CD14-positive monocyte (primary cell): ENCODE measurements around the gene MAP3K9. TPM values are rescaled to one million over a fixed set of nuclear protein-coding genes. Genes with fewer than 3 reads are reported as not detected.

Experiments used
- DNase-seq, 3 donors: peaks; one replicate each; pipeline ENCODE4 v3.0.0-alpha.2; 2011 to 2022
- H2AFZ ChIP-seq: 2 replicates; pipeline ENCODE4 v1.6.0; 2012; ENCODE audit warnings: mild to moderate bottlenecking, low read depth, low read length, inconsistent platforms; ENCODE audit not compliant: insufficient read depth, poor library complexity, severe bottlenecking
- H3K27ac ChIP-seq, 2 donors: 1 replicate in 1 of 2; 2 replicates in 1 of 2; pipeline ENCODE4 v1.5.1; 2012 to 2013; ENCODE audit warnings: low read length in 2 of 2, control low read depth in 1 of 2, inconsistent platforms in 1 of 2, low read depth in 1 of 2, mild to moderate bottlenecking in 1 of 2
- H3K27me3 ChIP-seq, 2 donors: one replicate each; pipeline versions ENCODE4 v1.6.0 to v1.6.1; 2011 to 2013; ENCODE audit warnings: low read length in 2 of 2; ENCODE audit not compliant: control insufficient read depth in 2 of 2, insufficient read depth in 2 of 2
- H3K36me3 ChIP-seq, 2 donors: replicated peaks in 1 of 2; 1 replicate in 1 of 2; 2 replicates in 1 of 2; pipeline versions ENCODE4 v1.5.1 to v1.6.1; 2012 to 2013; ENCODE audit warnings: low read length in 2 of 2, control low read depth in 1 of 2, inconsistent platforms in 1 of 2, mild to moderate bottlenecking in 1 of 2; ENCODE audit not compliant: insufficient read depth in 2 of 2, control insufficient read depth in 1 of 2
- H3K4me1 ChIP-seq, 2 donors: 1 replicate in 1 of 2; 2 replicates in 1 of 2; pipeline versions ENCODE4 v1.5.1 to v1.6.1; 2012 to 2013; ENCODE audit warnings: low read length in 2 of 2, control low read depth in 1 of 2, inconsistent platforms in 1 of 2, mild to moderate bottlenecking in 1 of 2, moderate library complexity in 1 of 2; ENCODE audit not compliant: insufficient read depth in 2 of 2, control insufficient read depth in 1 of 2
- H3K4me2 ChIP-seq: replicated peaks from 2 replicates; pipeline ENCODE3; 2012; ENCODE audit warnings: low read length, moderate library complexity, mild to moderate bottlenecking; ENCODE audit not compliant: poor library complexity, severe bottlenecking; ENCODE audit errors: extremely low read depth
- H3K4me3 ChIP-seq, 3 experiments: fragments of 200-600 bp in 1 of 3; sonication (generic) in 1 of 3; replicated peaks in 1 of 3; 1 replicate in 2 of 3; 2 replicates in 1 of 3; pipeline ENCODE4 v1.5.1; 2011 to 2013; ENCODE audit warnings: low read length in 3 of 3, mild to moderate bottlenecking in 3 of 3, control low read depth in 2 of 3, low read depth in 2 of 3, inconsistent platforms in 1 of 3, moderate library complexity in 1 of 3
- H3K79me2 ChIP-seq: 2 replicates; pipeline ENCODE4 v1.6.0; 2012; ENCODE audit warnings: mild to moderate bottlenecking, control low read depth, inconsistent platforms, low read length, moderate library complexity; ENCODE audit not compliant: insufficient read depth
- H3K9ac ChIP-seq: 2 replicates; pipeline ENCODE4 v1.6.0; 2017; ENCODE audit warnings: low read length, mild to moderate bottlenecking; ENCODE audit not compliant: insufficient read depth, poor library complexity, severe bottlenecking
- H3K9me3 ChIP-seq, 2 donors: replicated peaks in 1 of 2; 1 replicate in 1 of 2; 2 replicates in 1 of 2; pipeline versions ENCODE4 v1.5.1 to v1.6.1; 2012 to 2013; ENCODE audit warnings: low read length in 2 of 2, control low read depth in 1 of 2; ENCODE audit not compliant: control insufficient read depth in 1 of 2, insufficient read depth in 1 of 2
- H4K20me1 ChIP-seq: 2 replicates; pipeline ENCODE4 v1.6.0; 2012; ENCODE audit warnings: mild to moderate bottlenecking, low read length, control low read depth, moderate library complexity; ENCODE audit not compliant: insufficient read depth
- H3K27ac Mint-ChIP-seq, 7 donors: one replicate each; pipeline ENCODE4 v1.8.0; 2020; ENCODE audit warnings: mild to moderate bottlenecking in 7 of 7, mixed read lengths in 7 of 7, moderate library complexity in 6 of 7, inconsistent platforms in 2 of 7
- H3K27me3 Mint-ChIP-seq, 3 donors: one replicate each; pipeline ENCODE4 v1.8.0; 2021 to 2022; ENCODE audit warnings: low read depth in 3 of 3, mild to moderate bottlenecking in 3 of 3, mixed read lengths in 3 of 3, moderate library complexity in 3 of 3, inconsistent platforms in 1 of 3
- H3K36me3 Mint-ChIP-seq, 2 donors: one replicate each; pipeline ENCODE4 v1.8.0; 2020; ENCODE audit warnings: mixed read lengths in 2 of 2, inconsistent platforms in 1 of 2, mild to moderate bottlenecking in 1 of 2
- H3K4me1 Mint-ChIP-seq: one replicate; pipeline ENCODE4 v1.8.0; 2020; ENCODE audit warnings: mild to moderate bottlenecking, mixed read lengths
- H3K4me3 Mint-ChIP-seq, 2 donors: one replicate each; pipeline ENCODE4 v1.8.0; 2020; ENCODE audit warnings: mild to moderate bottlenecking in 2 of 2, mixed read lengths in 2 of 2, moderate library complexity in 1 of 2
- H3K9me3 Mint-ChIP-seq, 7 donors: one replicate each; pipeline ENCODE4 v1.8.0; 2020 to 2022; ENCODE audit warnings: mixed read lengths in 7 of 7, mild to moderate bottlenecking in 6 of 7, moderate library complexity in 6 of 7, inconsistent platforms in 2 of 7
- WGBS: methylation state at CpG from one replicate; pipeline ENCODE4 v1.1.5; 2013; ENCODE audit warnings: missing lambda C conversion rate; ENCODE audit not compliant: insufficient coverage; 5-methylcytosine and 5-hydroxymethylcytosine counted together
- intact Hi-C, 2 donors: fragments of 100-400 bp; cut with micrococcal nuclease; formaldehyde crosslinking; loops; one replicate each; pipeline versions ENCODE4 v1.15.0 to v1.15.1; 2023
- polyA plus RNA-seq, 3 donors: library from polyadenylated mRNA; depleted of rRNA in 1 of 3; unstranded in 2 of 3; stranded (reverse) in 1 of 3; fragments of 300-500 nt in 2 of 3; fragments of >200 nt in 1 of 3; fragmentation: Illumina TruSeq in 2 of 3; gene quantifications; 1 replicate in 2 of 3; 2 replicates in 1 of 3; pipeline ENCODE4 v1.2.3, GENCODE V29; 2012 to 2021
- TF ChIP-seq, protein P1 (sequence below): fragments of 200-600 bp; IDR thresholded peaks from one replicate; pipeline ENCODE4 v1.8.0; 2022; ENCODE audit warnings: antibody characterized with exemption, mild to moderate bottlenecking

The MAP3K9 gene
- polyA plus RNA-seq, 3 donors: 0.01 TPM; not detected in 2

DNA sequence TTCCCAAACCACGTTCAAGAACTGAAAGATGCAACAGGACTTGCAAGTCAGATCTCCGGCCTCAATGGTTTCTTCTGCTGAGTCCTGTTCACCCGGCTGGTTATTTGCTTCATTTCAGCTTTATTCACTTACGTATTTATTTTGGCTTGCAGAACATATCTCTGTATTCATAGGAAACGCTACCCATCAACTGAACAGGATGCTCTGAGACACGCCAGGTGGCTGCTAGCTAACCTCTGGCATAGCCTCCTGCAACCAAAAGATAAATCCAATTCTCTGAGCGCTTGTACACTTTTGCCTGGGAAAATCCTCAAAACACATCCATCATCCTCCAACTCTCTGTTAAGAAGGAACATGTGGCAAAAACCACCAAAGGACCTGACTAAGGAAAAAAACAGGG, 17.3 kb downstream of the MAP3K9 start:
- H3K27me3 ChIP-seq: peaks cover 0 to 19% of the 10 kb centered on the region in 2 donors
- H3K4me3 ChIP-seq: no peak overlapping the region
- no peaks in the 10 kb centered on the region for H3K79me2 ChIP-seq
- H2AFZ ChIP-seq: no peak overlapping the region
- TF ChIP-seq, protein P1, sequence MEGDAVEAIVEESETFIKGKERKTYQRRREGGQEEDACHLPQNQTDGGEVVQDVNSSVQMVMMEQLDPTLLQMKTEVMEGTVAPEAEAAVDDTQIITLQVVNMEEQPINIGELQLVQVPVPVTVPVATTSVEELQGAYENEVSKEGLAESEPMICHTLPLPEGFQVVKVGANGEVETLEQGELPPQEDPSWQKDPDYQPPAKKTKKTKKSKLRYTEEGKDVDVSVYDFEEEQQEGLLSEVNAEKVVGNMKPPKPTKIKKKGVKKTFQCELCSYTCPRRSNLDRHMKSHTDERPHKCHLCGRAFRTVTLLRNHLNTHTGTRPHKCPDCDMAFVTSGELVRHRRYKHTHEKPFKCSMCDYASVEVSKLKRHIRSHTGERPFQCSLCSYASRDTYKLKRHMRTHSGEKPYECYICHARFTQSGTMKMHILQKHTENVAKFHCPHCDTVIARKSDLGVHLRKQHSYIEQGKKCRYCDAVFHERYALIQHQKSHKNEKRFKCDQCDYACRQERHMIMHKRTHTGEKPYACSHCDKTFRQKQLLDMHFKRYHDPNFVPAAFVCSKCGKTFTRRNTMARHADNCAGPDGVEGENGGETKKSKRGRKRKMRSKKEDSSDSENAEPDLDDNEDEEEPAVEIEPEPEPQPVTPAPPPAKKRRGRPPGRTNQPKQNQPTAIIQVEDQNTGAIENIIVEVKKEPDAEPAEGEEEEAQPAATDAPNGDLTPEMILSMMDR: no peak
- intact Hi-C loops: no loop called here
- H3K27ac ChIP-seq: no peak overlapping the region
- Mint-ChIP-seq H3K27ac (no peak overlapping the region), H3K4me3 (no peak overlapping the region), H3K9me3 (peaks cover 0 to 3% (median 0%) of the 10 kb centered on the region in 7 donors), H3K27me3 (peaks cover 2 to 13% (median 2%) of the 10 kb centered on the region in 3 donors), H3K36me3 (no peaks in the 10 kb centered on the region), H3K4me1 (no peaks in the 10 kb centered on the region)
- H3K4me2 ChIP-seq: no peak overlapping the region
- WGBS: 88% methylated on average over 7 of the region's 7 CpGs
- H3K9ac ChIP-seq: no peak overlapping the region
- no peaks in the 10 kb centered on the region for H3K9me3 ChIP-seq
- H3K36me3 ChIP-seq: no peaks in the 10 kb centered on the region
- no peak for DNase-seq
- no peaks in the 10 kb centered on the region for H4K20me1 ChIP-seq
- H3K4me1 ChIP-seq: no peaks in the 10 kb centered on the region

DNA sequence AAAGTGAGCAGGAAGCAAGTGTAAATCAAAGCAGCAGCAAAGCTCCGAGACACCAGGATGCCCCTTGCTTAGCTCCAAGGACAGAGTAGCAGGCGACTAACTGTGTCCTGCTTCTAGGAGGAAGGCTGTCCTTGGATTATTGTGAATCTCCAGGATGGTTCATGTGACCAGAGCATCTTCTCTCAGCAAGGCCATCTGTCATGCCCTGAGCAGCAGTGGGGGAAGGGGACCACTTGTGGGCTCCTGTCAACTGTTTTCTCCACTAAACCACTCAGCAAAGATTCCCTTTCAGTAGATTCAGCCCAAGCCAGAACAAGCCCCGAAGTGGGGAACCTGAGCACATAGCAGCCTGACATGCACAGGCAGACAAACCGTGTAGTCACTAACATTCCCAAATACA, 19.4 kb downstream of the MAP3K9 start:
- no peaks in the 10 kb centered on the region for H3K4me1 Mint-ChIP-seq
- H3K4me3 Mint-ChIP-seq: no peak overlapping the region
- peaks cover 2 to 13% (median 3%) of the 10 kb centered on the region in 3 donors for H3K27me3 Mint-ChIP-seq
- H3K36me3 Mint-ChIP-seq: no peaks in the 10 kb centered on the region
- peaks cover 0 to 2% (median 0%) of the 10 kb centered on the region in 7 donors for H3K9me3 Mint-ChIP-seq
- intact Hi-C loops: no loop called here
- Histone ChIP-seq H3K27me3 (peaks cover 0 to 19% of the 10 kb centered on the region in 2 donors), H3K36me3 (no peaks in the 10 kb centered on the region), H3K79me2 (no peaks in the 10 kb centered on the region), H3K4me3 (no peak overlapping the region), H2AFZ (no peak overlapping the region), H3K4me2 (no peak overlapping the region), H4K20me1 (no peaks in the 10 kb centered on the region), H3K4me1 (no peaks in the 10 kb centered on the region), H3K27ac (no peak overlapping the region), H3K9me3 (no peaks in the 10 kb centered on the region), H3K9ac (no peak overlapping the region)
- 92% methylated on average over 4 of the region's 4 CpGs for WGBS
- TF ChIP-seq, protein P1: no peak
- DNase-seq: no peak
- no peak overlapping the region for H3K27ac Mint-ChIP-seq
